Fibroblast of peridontal ligament (primary cell): Measurements from ENCODE around the gene RAB34.

Experiments used
- DNase-seq: peaks from one replicate; pipeline ENCODE4 v3.0.0-alpha.2; 2010; ENCODE audit errors: extremely low read depth

RAB34 gene

DNA sequence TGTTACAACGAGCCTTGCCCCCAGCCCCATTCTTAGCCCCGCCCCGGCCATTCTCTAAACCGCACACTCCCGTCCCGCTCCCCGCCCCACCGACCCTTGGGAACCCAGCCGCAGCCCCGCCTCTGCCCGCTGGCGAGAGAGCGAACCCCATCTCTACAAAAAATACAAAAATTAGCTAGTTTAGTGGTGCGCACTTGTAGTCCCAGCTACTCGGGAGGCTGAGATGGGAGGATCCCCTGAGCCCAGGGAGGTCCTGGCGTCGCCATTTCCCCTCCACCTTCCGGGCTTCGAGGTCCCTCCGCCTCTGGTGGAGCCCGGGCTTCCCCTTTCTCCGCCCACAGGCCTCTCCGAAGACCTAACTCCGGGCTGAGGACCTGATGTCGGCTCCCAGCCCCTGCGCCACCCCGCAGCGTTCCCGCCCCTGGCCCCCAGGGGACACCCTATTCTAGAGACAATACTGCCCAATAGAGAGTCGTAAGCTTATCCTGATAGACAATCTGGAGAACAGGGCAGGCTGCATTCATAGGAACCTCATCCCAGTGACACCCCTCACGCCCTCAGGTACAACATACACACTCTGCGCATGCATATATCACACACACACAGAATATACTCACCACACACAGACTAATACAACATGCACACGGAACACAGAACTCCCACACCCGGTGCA lies 5.5 kb downstream of the RAB34 start:
- no peak for DNase-seq

DNA sequence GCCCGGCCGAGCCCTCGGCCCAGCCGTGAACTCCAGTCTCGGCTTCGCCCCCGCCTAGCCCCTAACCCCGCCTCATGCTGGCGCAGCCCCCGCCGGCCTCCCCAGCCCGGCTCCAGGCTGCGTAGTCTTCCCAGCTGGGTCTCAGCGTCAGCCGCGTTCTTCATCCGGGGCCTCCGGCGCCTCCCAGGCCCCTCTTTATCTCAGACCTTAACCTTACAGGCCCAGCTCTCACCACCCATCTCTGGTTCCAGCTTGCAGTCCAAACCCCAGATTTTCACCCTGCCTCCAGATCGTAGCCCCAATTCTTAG lies 6.0 kb downstream of the RAB34 start, which contains the start of gene PROCA1:
PROCA1 (minus strand) TSS at position 166 of the 309 bp plus-strand sequence. CDS start 228 bp downstream, outside the sequence.
- no peak for DNase-seq

DNA sequence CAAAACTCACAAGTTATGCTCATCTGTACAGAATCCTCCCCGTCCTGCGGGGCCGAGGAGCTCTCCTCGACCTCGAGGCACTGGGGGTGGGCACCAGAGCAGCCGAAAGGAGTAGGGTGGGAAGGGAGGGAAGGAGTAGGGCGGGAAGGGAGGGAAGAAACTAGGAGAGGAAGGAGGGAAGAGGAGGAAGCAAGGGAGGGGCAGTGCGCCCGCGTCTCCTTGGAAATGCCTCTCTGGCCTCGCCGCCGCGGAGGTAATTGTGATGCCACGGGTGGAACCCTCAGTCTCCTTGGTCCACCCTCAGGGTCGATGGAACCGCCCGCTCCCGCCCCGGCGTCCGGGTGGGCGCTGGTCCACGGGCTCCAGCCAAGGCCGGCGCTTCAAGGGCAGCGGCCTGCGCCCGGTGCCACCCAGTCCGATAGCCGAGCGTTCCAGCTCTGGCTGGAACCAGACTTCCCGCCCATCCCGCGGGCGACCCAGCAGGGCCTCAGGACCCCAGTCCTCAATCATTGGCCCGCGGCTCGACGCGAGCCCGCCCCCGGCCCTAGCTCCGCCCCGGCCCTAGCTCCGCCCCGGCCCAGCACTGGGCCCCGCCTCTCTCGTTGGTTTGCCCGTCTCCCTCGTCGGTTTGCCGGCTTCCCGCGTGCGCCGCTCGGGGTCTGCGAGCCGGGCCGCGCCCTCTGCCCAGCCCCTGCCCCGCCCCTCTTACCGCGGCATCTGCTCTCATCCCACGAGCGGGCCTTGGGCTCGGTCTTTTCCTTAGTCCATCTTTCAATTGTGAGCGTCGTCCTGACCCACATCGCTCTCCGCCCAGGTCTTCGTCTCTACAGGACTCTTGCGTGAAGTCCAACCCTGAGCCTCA lies 6.6 kb downstream of the RAB34 start:
- DNase-seq: peak; percentile 79

DNA sequence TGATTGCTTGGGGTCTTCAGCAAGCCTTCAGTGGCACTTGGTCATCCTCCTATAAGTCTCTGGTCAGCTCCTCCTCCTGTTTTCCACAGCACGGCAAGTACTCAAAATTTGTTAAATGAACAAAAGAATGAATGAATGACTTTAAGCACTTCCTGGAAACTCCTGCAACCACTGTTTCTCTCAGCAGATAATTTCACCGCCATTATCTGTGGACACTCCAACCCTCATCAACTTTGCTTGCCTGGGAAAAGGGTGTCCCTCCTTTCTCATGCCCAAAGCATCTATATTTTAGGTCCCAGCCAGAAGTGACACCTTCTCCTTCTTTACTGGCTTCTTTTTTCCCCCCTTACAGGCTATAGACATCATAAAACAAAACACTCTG lies 10.3 kb downstream of the RAB34 start:
- no peak for DNase-seq

DNA sequence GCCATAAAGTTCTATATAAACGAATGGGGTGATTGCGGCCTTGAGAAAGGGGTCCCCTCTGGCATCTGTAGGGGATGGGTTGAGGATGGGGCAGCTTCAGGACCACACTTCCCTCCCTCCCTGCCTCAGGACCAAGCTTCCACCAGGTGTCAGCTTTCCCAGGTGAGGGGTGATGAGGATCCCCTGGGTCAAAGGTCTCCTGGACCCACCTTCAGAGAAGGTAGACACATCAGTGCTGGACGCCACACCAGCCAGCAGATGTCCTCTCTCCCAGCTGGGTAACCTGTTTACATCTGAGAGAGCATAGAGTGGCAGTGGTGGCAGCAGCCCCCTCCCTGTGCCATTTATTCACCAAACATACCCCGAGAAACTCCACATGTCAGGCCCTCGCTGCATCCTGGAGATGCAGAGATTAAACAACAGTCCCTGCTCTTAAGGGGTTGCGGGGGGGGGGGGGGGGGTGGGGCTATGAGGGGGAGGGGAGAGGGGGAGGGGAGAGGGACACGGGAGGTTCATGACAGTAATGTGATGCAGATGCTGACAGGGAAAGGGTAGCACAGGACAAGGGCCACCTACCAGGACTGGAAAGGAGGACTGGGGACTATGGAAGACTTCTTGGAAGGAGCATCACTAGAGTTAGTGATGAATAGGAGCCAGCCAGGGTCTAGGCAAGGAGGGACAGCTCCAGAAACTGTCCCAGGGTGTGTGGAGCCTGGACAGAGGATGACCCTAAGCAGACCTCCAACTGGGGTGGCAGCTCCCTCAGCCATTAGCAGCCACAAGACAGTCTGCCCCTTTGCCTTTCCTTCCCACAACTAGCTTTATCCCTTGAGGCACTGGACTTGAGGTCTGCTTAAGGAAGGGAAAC lies 11.0 kb downstream of the RAB34 start:
- no peak for DNase-seq

DNA sequence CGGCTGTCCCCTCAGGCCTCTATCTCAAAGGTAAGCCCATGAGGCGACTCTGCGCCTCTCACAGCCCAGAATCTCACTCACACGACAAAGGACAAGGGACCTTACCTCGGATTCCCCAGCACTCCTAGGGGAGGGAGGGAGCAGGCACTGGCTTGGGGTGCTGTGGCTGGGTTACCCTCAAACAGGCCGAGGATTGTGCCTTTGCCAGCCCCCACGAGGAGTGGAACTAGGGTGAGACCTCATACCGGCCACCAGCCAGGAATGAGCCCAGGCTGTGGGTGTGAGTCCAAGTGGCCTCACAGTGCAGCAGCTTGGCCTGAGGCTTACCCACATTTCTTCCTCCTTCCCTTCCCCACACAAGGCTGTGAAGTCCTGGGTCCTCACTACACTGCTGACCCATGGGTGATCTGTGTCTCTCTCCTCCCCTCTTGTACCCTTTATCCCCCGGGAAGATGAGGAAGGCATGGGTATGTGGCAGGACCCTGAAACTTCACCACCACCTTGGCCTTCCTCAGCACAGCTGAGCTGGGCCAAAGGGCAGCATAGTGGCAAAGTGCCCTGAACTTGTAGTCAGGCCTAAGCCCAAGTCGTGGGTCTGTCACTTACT lies 11.8 kb downstream of the RAB34 start:
- no peak for DNase-seq

DNA sequence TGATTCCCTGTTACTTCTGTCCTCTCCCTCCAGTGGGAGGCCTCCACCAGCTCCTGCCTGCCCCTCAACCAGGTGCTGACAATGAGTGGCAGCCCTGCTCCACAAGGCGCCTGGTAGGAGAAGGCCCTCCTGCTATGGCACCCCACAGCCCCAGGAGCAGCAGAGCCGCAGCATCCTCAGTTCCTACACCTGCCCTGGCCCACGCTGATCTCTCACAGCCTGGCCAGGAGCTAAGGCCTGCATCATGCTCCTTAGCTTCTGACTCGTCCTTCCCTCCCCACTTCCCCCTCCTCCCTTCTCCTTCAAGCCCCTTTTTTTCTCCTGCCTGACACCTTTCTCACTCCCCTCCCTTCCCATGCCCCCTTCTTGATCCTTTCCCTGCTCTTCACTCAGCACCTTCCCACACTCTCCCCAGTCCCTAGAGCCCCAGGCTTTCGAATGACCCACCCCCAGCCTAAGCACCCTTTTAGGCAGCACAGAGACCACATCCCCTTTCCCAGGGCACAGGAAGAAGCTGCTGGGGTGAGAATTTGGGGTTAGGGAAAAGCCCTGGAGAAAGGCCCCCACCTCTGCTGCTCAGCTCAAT lies 12.5 kb downstream of the RAB34 start:
- no peak for DNase-seq

DNA sequence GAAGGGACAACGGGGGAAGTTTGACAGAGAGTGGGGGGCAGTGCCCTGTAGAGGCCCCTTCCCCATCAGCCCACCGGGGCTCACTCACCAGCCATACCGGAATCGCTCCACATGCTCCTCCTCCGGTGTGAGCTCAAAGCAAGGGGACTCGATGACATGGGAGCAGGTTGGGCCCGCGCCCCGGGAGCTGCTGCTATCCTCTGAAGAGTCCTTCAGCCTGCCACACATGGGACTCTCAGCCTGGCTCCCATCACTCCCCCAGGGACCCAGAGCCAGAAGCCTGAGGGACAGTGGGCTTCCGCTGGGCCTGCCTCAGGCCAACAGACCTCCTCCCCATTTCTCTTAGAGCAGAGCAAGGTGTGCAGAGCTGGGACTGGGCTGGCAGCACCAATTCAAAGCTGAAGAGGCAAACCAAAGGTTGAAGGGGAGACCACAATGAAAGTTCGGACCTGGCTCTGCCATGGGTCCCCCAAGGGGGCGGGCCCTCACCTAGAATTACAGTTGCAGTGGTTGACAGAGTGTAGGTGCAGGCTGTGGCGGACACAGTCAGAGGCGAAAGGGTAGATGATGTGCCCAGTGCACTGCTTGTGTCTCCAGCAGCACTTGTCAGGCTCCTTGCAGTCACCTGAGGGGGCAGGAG lies 13.3 kb downstream of the RAB34 start:
- no peak for DNase-seq

DNA sequence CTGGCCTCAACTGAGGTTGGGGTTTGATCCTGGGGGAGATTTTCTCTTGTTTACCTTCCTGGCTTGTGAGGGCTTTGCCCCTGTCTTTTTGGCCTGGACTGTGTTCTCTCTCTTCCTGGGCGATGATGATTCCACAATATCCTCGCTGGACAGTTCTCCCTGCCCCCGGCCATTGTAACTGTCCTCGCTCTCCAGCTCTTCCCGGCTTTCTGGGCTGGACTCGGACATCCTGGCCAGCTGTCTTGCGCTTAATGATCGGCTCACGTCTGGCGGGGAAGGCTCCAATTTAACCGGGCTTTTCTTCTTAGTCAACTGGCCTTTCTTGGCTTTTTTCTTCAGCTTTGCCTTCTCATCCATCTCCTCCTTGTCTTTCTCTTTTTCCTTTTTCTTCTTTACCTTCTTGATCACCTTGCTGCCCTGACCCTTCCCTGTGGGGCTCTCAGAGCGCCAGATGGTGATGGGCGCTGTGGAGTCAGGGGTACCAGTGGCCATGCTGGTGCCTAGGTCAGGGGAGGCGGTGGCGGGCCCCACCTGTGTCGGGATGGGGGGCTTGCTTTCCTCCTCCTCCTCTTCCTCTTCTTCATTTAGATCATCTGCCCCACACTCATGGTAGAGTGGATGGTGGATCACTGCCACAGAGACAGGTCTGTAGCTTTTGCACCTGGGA lies 14.0 kb downstream of the RAB34 start:
- DNase-seq: no peak

DNA sequence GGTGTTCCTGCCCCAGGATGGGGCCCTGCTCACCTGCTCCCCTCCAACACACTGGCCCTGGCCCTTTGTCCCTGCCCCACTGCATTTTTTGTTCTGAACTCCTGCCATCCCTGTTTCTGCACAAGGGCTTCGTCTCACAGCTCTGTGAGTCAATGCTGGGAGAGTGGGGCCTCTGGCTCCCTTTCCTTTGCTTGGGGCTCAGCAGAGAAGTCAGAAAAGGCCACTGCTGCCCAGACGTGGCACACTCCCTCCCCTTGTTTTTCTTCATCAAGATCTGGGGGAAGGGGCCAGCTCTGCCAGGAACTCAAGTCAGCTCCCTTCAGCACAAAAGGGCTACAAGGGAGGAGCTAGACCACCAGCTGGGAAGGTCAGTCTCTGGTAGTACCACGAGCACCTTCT lies 14.9 kb downstream of the RAB34 start:
- no peak for DNase-seq

DNA sequence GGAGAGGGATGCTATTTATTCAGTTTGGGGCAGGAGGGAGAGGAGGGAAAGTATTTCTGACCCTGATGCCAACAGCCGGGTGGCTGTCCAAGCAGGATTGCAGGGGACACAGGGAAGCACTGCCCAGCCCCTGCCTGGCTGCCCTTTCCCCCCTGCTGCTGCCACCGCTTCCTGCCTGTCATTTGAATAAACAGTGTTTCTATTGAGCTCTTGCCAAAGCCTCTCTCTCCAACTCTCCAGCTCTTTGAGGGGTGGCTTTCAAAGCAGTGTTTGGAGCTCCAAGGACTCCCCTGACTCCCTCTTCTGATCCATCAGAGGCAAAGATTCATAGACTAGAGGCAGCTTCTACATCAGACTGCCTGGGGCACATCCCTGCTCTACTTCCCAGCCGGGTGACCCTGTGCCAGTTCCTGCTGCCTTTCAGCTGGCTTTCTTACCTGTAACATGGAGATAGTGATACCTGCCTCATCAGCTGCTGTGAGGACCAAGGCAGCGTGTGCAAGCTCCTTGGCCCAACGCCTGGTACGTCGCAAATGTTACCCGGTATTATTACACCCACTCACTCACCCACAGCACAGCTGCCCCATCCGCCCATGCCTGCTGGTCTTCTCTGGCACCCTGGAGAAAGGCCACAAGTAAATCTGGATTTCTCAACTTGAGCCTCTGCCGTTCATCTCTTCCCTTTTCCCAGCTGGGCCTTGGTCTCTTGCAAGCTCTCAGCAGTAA lies 15.5 kb downstream of the RAB34 start:
- DNase-seq: no peak

DNA sequence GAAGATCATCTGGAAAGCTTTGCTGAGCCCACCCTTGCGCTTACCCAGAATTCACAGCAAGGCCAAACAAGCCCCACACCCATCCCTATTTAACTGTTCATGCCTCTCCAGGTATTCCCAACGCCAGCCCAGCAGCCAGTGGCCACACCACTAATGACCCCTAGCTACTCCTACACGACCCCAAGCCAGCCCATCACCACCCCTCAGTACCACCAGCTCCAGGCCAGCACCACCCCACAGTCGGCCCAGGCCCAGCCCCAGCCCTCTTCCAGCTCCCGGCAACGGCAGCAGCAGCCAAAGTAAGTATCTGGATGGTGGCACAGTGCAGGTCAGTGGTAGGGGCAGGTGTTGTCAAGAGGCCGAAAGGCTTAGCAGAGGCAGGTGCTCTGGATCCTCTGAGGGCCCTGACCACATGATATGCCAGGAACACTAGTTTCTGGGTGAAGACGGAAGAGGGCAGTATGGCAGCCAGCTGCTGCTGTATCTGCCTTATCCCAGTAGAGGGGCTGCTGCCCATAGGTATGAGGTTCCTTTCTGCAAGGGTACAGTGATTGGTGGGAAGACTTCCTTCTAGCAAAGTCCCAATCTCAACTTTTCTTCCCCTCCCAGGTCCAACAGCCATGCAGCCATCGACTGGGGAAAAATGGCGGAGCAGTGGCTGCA lies 16.7 kb downstream of the RAB34 start:
- no peak for DNase-seq

DNA sequence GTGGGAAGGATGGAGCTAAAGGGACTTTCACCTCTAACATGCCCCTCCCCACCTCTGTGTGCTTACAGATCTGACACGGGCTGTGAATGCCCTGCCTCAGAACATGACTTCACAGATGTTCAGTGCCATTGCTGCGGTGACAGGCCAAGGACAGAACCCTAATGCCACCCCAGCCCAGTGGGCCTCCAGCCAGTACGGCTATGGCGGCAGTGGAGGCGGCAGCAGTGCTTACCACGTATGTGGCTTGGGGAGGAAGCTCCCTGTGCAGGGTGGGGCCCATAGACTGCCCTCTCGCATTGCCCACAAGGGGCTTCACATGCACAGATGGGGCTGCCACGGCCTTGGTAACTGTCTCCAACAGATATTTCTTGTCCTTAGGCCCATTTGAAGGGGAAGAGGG lies 17.4 kb downstream of the RAB34 start:
- no peak for DNase-seq

DNA sequence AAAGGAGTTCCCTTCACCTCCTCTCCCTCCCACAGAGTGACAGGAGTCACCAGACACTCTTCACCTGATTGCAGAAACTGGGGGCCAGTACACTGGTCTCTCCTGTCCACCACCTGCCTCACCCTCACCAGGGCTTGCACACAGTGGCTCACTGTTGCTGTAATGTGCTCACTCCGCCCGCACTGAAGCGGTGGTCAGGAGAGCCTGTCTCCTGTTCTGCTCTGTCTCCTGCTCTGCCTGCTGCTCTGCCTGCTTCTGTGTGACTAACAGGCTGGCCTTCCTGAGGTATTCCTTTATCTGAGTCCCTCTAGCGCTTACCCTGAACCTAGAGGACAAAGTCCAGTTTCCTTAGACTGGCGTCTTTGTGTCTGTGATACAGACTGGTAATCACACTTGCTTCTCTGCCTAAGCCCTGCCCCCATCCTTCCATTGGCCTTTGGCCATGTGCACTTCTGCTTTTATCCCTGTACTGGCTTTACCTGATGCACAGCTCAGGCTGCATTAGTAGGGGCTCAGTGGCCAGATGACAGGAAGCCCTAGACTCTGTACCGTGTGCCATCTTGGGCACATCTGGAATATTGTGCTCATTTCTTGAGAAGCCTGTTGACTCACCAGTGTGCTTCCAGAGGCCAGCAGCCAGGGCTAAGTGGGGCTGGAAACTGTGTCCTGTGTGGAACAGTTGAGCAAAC lies 19.3 kb downstream of the RAB34 start:
- no peak for DNase-seq

DNA sequence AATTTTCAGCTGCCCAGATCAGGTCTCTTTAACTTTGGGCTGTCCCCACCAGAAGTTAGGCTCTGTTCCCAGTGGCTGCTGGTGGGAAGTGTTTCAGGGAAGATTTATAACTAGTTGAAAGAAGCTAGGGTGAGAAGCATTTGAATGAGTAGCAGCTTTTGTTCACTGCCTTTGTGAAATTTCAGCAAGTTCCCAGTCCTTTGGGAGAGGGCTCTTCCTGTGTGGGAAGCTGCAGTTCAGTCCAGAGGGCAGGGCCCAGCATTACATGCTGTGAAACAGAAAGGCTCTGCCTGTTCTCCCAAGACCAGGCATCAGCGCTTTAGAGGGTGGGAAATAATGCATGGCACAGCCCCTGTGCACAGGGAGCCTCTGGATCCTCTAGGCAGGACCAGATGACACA lies 23.8 kb downstream of the RAB34 start:
- DNase-seq: no peak

DNA sequence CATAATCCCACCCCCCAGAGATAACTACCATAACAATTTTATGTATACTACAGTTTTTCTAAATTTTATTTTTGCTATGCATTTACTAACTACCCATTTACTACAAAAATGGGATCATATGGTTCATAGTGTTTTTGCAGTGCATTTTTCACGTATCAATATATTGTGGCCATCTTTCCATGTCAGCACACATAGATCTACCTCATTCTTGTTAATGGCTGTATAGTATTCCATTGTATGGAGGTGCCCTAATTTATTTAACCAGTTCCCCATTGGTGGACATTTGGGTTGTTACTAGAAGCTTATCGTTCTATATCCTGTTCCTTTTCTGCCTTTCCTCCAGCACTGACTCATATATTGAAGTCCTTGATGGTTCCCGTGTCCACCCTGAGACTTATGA lies 28.7 kb downstream of the RAB34 start:
- DNase-seq: no peak

DNA sequence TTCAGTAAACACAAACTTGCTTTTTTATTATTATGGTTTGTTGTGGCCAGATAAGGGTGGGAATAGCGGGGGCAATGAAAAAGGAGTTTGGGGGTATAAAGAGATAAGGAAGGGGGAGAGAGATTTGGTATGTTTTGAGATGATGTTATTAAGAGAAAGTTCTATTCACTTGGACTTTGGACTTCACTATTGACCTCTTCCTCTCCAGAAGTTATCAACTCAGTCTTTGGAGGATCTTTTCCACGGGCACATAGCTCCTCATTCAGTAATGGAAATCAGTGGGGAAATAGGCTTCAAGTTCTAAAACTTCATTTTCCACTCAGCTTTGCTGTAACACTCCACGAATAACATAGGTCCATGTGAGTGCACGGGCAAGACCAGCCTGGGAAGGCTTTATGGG lies 29.2 kb downstream of the RAB34 start:
- DNase-seq: no peak

DNA sequence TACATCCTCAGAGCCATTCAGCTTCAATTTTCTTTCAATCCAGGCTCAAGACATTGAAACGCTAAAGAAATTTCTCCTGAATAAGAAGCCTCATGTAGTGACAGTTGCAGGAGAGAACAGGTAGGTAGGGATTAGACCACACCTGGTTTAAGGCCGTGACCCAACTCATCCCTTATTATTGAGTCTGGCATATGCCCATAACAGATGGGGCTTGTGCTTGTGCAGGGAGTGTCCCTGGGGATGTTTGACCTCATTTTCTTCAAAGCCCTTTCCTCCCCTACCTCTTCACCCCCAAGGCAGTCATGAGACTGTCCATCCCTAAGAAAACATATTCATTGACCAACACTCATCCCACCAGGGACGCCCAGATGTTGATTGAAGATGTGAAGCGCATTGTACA lies 31.4 kb downstream of the RAB34 start:
- no peak for DNase-seq

DNA sequence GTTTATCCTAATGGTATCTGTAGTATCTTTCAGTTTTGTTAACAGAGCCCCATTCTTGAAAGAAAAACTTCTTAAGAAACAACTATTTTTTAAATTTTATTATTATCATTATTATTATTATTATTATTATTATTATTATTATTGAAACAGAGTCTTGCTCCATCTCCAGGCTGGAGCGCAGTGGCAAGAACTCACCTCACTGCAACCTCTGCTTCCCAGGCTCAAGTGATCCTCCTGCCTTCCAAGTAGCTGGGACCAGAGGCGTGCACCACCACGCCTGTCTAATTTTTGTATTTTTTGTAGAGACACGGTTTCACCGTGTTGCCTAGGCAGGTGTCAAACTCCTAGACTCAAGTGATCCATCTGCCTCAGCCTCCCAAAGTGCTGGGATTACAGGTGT lies 32.3 kb downstream of the RAB34 start:
- DNase-seq: no peak
